Measurements from ENCODE around the gene HAGH.
"Not testable (repeated sequence)": the region's sequence is repeated elsewhere in the genome, so short reads cannot be mapped to it uniquely, and the experiment has no call there.

HAGH gene

GRCh38 chr16:1810106-1810505 is 16.5 kb downstream of the HAGH start:
- DNase-seq (ENCODE audit: low read depth in 2 of 2), result no peak

- DNase-seq (ENCODE audit: low read depth in 2 of 2), result no peak
Measured at GRCh38 chr16:1809281-1809801, 17.3 kb downstream of the HAGH start.

DNA sequence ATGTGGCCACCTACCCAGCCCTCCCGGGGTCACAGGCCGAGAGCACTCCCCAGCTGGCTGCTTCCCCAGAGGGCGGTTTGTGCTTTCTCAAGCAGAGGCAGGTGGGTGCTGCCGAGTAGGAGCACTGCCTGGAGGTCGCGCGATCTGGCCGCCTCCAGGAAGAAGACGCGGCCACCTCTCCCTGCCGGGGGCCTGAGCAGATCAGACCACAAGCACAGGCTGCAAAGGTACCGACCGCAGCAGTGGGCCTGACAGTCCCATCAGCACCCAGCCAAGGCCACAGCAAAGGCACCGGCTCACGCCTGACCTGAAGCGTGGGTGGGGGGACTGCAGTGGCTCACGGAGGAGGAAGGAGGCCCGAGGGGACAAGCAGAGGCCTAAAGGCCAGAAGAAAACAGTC is 17.9 kb downstream of the HAGH start:
- no peak for DNase-seq (ENCODE audit: low read depth in 2 of 2)

DNA sequence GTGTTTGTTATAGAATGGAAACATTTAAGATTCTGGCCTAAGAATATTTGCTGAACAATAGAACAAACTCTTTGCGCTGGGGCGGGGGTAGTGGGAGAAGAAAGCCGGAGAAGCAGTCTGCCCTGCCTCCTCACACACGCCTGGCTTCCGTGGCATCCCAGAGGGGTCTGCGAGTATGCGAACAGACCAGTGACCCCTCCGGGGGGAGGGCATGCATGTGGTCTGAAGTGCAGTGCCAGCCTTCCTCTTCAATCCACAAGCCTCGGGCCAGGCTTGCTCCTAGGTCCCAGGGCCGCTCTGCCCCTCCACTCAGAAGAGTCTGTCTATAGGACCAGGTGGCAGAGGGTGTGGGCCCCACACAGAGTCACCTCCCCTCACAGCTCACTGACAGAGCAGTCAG is 19.0 kb downstream of the HAGH start:
- no peak for DNase-seq (ENCODE audit: low read depth in 2 of 2)

GRCh38 chr16:1800701-1801100 is 25.9 kb downstream of the HAGH start:
- no peak for DNase-seq (ENCODE audit: low read depth in 2 of 2)

DNA sequence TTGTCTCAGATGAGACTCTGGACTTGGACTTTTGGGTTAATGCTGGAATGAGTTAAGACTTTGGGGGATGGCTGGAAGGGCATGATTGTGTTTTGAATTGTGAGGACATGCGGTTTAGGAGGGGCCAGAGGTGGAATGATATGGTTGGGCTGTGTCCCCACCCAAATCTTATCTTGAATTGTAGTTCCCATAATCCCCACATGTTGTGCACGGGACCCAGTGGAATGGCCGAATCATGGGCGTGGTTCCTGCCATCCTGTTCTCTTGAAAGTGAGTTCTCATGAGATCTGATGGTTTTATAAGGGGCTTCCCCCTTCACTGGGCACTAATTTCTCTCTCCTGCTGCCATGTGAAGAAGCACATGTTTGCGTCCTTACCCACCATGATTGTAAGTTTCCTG is 27.4 kb downstream of the HAGH start:
- DNase-seq (ENCODE audit: low read depth in 2 of 2), result not testable (repeated sequence)

DNA sequence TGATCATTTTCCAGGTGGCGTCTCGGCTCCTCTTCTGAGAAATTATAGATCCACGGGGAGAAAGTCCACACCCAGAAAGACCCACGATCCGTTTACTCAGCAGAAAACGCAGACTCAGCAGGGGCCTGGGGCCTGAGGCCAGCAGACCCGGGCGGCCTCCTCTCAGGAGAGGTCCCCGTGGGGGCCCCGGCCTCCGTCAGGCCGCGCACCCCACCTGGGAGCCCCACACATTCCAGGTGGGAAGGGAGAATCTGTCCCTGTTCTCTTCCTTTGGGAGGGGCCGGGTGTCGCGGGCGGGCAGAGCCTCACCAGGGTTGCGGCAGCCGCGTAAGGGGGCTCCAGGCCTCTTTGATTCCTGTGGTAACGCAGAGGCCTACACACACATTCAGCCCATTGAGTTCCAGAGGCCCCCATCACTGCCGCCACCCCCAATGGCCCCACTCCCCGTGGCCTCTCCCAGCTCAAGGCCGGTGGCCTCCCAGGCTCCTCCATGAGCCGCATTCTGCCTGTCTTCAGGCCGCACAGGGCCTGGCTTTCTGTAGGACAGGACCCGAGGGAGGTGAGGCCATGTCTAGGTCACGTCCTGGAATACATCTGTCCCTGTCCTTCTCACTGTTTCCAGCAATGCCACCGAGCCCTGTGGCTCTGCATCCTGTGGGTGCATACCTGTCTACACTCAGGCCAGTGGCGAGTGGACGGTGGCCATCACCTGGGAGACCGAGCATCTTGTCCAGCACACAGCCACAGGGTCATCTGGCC is 31.5 kb downstream of the HAGH start:
- no peak for DNase-seq (ENCODE audit: low read depth in 2 of 2)

GRCh38 chr16:1794221-1794871 is 32.3 kb downstream of the HAGH start:
- DNase-seq (ENCODE audit: low read depth in 2 of 2), result no peak

DNA sequence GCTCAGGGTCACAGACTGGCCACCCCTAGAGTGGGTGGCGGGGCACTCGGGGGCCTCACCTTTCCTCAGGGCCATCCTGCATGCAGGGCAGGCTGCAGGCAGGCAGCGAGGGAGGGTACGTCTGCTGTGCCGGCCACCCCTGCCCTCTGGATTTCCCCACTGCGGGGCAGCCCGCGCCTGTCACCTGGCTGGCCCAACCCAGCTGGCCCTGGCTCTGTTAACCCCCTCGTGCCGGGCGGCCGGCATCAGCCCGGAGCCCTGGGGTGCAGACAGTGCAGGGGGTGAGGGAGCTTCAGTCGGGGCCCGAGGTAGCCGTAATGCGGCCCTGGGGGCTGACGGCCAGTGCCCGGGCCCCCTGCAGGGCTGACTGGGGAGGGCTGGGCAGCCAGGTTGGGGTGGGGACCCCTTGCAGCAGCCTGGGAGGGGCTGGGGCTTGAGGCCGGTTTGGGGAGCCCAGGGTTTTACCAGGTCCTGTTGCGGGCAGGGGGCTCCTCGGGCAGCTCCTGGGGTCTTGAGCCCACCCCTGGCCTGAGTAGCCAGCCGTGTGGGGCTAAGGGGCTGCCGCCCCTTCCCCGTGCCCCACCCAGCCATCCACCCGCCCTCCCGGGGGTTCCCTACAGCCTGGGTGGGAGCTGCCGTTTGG is 32.9 kb downstream of the HAGH start, which contains the start of gene IGFALS:
IGFALS (minus strand) TSS at position 128 of the 643 bp plus-strand sequence; CDS start at position 75, 53 bp downstream.
- no peak for DNase-seq (ENCODE audit: low read depth in 2 of 2)

DNA sequence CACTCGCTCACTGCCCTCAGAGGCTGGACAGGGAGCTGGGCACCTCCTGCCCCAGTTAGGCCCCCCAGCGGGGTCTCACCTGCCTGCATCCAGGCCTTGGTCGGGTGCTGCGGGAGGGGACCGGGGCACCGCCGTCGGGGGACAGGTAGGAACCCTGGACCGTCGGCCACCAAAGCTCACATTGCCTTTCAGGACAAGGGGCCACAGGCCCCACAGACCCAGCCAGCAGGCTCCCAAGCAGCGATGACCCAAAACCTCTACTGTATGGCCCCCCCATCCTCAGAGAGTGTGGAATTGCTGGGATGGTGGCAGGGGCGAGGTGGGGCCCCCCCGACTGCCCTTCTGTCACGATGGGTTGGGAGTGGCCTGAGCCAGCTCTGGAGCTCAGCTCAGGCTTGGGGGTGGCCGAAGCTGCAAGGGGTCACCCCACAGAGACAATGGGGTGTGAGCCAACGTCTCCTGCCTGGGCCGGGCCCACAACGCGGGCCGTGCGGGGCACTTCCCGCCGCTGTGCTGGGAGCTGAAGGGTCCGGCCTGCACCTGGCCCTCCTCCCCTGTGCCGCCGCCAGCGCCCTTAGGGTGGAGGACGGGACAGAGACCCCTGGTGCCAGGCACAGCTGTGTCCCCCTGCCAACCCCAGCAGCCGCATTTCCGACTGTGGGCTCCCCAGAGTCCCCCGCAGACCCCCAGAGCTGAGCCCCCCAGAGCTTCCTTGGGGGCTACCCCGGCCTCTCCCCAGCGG is 33.6 kb downstream of the HAGH start:
- DNase-seq (ENCODE audit: low read depth in 2 of 2), result no peak

DNA sequence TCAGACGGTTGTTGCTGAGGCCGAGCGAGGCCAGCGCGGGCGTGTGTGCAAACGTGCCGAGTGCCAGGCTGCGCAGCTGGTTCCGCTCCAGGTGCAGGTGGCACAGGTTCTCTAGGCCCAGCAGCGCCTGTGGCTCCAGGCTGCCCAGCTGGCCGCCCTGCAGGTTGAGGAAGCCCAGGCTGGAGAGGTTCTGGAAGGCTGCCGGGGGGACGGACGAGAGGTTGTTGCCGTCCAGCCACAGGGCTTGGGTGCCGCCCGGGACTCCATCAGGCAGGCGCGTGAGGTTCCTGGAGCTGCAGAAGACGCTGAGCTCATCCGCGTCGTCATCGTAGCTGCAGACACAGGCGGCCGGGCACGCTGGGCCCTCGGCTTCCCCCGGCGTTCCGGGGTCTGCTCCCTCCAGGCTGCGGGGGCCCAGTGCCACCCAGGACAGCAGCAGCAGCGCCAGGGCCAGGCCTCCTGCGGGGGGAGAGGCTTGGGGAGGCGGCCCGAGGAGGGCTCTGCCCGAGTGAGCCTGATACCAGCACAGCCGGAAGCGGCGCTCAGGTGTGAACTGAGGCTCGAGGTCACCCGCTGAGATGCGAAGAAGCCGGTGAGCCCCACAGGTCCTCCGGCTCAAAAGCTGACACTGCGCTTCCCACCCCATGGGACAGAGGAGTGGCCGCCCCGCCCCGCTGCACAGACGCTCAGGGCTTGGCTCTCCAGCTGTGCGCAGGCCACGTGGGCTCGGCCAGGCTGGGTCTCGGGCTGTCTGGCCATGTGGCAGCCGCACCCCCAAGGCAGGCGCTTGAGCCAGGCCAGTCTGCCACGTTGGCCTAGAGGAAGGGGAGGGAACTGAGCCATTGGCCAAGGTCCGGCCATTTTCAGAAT is 34.4 kb downstream of the HAGH start:
- DNase-seq (ENCODE audit: low read depth in 2 of 2), result no peak

- DNase-seq (ENCODE audit: low read depth in 2 of 2), result no peak
Measured at GRCh38 chr16:1791256-1791942, 35.2 kb downstream of the HAGH start.

GRCh38 chr16:1790611-1791255 is 35.9 kb downstream of the HAGH start:
- DNase-seq (ENCODE audit: low read depth in 2 of 2), result no peak

- no peak for DNase-seq (ENCODE audit: low read depth in 2 of 2)
Measured at GRCh38 chr16:1790261-1790610, 36.4 kb downstream of the HAGH start.

- DNase-seq (ENCODE audit: low read depth in 2 of 2), result no peak
Measured at GRCh38 chr16:1789643-1790045, 37.0 kb downstream of the HAGH start.

DNA sequence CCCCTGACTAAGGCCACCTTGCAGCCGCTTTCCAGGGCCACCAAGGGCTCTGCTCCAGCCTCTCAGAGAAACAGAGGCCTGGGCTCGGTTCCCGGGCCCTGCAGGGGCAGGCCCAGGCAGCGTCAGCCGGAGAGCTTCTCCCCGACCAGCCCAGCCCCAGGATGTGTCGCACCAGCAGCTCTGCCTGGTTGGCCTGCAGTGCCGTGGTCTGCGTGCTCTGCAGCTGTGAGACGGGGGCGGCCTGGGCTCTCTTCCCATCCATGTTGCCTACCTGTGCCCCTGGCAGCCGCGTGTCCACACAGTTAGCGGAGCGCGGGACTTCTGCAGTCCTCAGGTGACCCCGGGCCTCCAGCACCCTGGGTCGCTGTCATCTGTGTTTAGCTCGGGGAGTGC is 37.9 kb downstream of the HAGH start:
- DNase-seq (ENCODE audit: low read depth in 2 of 2), result no peak

DNA sequence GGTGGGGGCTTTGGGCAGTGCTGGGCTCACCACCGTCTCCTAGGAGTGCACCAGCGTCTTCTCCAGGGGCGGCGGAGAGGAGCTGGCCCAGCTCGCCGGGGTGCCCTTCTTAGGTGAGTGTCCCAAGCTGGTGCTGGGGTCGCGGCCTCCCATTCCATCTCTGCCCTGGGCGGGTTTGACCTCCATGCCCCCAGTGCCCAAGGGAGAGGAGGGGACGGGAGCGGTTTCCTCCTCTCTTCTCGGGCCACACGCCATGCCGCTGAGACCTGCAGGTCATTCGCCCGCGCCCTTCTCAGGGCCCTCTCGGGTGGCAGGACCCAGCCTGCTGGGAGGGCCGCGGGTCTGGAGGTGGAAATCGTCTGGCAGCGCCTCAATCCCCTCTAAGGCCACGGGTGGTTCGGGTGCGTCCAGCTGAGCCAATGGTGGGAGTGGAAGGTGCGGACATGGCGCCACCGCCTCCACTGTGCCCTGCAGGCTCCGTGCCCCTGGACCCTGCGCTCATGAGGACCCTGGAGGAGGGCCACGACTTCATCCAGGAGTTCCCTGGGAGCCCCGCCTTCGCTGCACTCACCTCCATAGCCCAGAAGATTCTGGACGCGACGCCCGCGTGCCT is 38.4 kb downstream of the HAGH start:
- DNase-seq (ENCODE audit: low read depth in 2 of 2), result no peak

GRCh38 chr16:1787322-1788094 is 39.1 kb downstream of the HAGH start:
- no peak for DNase-seq (ENCODE audit: low read depth in 2 of 2)

DNA sequence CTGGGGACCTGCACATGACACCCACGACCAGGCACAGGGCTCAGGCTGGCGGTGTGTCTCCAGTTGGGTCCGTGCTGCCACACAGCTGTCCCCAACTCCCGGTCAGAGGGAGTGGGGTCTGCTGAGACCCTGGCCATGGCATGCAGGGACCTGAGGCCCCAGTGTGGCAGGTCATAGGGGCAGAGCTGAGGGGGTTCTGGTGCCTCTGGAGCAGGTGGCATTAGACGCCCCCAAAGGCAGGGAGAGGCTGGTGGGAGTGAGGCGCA is 39.6 kb downstream of the HAGH start:
- DNase-seq (ENCODE audit: low read depth in 2 of 2), result no peak
